Thoracic aorta (tissue), 2 donors: ENCODE data around the gene NR4A2. TPM values are rescaled to one million over a fixed set of nuclear protein-coding genes. Genes with fewer than 3 reads are reported as not detected.

Experiments used
- ATAC-seq: fragments of 150-250 bp; one replicate; pipeline ENCODE4 v1.8.0; 2017; ENCODE audit warnings: low read depth; ENCODE audit not compliant: insufficient number of reproducible peaks, low FRiP score
- DNase-seq: peaks from one replicate; pipeline ENCODE4 v3.0.0-alpha.2; 2020; ENCODE audit warnings: low spot score
- H3K27ac ChIP-seq, 2 donors: fragments of 200-600 bp; sonication (generic); 1 replicate in 1 of 2; 2 replicates in 1 of 2; pipeline ENCODE4 v1.5.1; 2016; ENCODE audit warnings: mild to moderate bottlenecking in 2 of 2, moderate library complexity in 2 of 2
- H3K27me3 ChIP-seq: fragments of 200-600 bp; sonication (generic); replicated peaks from 2 replicates; pipeline ENCODE4 v1.6.0; 2016; ENCODE audit warnings: mild to moderate bottlenecking; ENCODE audit not compliant: insufficient read depth
- H3K36me3 ChIP-seq: fragments of 200-600 bp; sonication (generic); one replicate; pipeline ENCODE4 v1.5.1; 2016
- H3K4me1 ChIP-seq, 2 donors: fragments of 200-600 bp; sonication (generic); 1 replicate in 1 of 2; 2 replicates in 1 of 2; pipeline versions ENCODE4 v1.5.1 to v1.6.0; 2016; ENCODE audit warnings: low read depth in 2 of 2, mild to moderate bottlenecking in 1 of 2; ENCODE audit not compliant: control insufficient read depth in 1 of 2
- H3K4me3 ChIP-seq: fragments of 200-600 bp; sonication (generic); 2 replicates; pipeline ENCODE4 v1.5.1; 2016; ENCODE audit warnings: mild to moderate bottlenecking
- H3K9me3 ChIP-seq: fragments of 200-600 bp; sonication (generic); 2 replicates; pipeline ENCODE4 v1.5.1; 2016
- CTCF ChIP-seq: fragments of 200-600 bp; sonication (generic); IDR thresholded peaks from one replicate; pipeline ENCODE4 v1.5.1; 2019; ENCODE audit warnings: antibody characterized with exemption
- total RNA-seq, 2 donors: library from RNA; depleted of rRNA; stranded (reverse); fragments of >200 nt; gene quantifications; one replicate each; pipeline versions ENCODE4 v1.1.0 to v1.2.3, GENCODE V29; 2016

NR4A2 gene
- total RNA-seq, 2 donors from 2014 or later, result 4.4 to 11.5 TPM

- DNase-seq, result no peak
- no peak for TF ChIP-seq CTCF
- H3K27me3 ChIP-seq, result peaks cover 4% of the 10 kb centered on the region
- ATAC-seq, result no peak
- H3K27ac ChIP-seq, result no peak overlapping the region
- H3K36me3 ChIP-seq, result no peaks in the 10 kb centered on the region
- no peaks in the 10 kb centered on the region for H3K9me3 ChIP-seq
- H3K4me3 ChIP-seq, result no peak overlapping the region
- H3K4me1 ChIP-seq, result no peaks in the 10 kb centered on the region
Measured at GRCh38 chr2:156279446-156280150, 52.9 kb downstream of the NR4A2 start.

Other genes starting within 250 kb of the NR4A2 start
- gene GPD2, start 103.7 kb upstream of the NR4A2 start, total RNA-seq, result 10 to 100 TPM; 13.7 to 31.7 TPM